Breast epithelium (tissue), 3 donors: ENCODE measurements around the gene SFI1.
"Not testable (repeated sequence)": the region's sequence is repeated elsewhere in the genome, so short reads cannot be mapped to it uniquely, and the experiment has no call there.

Experiments
- POLR2AphosphoS5 ChIP-seq, 3 donors: sonication (generic); formaldehyde crosslinking; IDR thresholded peaks; one replicate each; pipeline ENCODE4 v1.6.1; 2017; ENCODE audit warnings: antibody characterized with exemption in 3 of 3
- TF ChIP-seq, protein P1 (sequence below), 3 donors: fragments of 450-650 bp; IDR thresholded peaks; one replicate each; pipeline ENCODE4 v1.5.1; 2016 to 2017; ENCODE audit warnings: antibody characterized with exemption in 3 of 3, mild to moderate bottlenecking in 3 of 3, moderate library complexity in 3 of 3

DNA sequence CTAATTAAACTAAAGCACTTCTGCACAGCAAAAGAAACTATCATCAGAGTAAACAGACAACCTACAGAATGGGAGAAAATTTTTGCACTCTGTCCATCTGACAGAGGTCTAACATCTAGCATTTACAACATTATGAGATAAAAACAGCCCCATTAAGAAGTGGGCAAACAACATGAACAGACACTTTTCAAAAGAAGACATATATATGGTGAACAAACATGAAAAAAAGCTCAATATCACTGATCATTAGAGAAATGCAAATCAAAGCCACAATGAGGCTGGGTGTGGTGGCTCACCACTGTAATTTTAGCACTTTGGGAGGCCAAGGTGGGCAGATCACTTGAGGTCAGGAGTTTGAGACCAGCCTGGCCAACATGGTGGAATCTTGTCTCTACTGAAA, 11.2 kb downstream of the SFI1 start:
- TF ChIP-seq POLR2AphosphoS5 (IDR thresholded peaks at IDR 0.05): not testable (repeated sequence)
- TF ChIP-seq, protein P1, sequence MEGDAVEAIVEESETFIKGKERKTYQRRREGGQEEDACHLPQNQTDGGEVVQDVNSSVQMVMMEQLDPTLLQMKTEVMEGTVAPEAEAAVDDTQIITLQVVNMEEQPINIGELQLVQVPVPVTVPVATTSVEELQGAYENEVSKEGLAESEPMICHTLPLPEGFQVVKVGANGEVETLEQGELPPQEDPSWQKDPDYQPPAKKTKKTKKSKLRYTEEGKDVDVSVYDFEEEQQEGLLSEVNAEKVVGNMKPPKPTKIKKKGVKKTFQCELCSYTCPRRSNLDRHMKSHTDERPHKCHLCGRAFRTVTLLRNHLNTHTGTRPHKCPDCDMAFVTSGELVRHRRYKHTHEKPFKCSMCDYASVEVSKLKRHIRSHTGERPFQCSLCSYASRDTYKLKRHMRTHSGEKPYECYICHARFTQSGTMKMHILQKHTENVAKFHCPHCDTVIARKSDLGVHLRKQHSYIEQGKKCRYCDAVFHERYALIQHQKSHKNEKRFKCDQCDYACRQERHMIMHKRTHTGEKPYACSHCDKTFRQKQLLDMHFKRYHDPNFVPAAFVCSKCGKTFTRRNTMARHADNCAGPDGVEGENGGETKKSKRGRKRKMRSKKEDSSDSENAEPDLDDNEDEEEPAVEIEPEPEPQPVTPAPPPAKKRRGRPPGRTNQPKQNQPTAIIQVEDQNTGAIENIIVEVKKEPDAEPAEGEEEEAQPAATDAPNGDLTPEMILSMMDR (IDR thresholded peaks at IDR 0.05): not testable (repeated sequence)
